Hematopoietic multipotent progenitor cell treated with erythropoietin and hydrocortisone succinate and interleukin-3 and kit ligand, for 6 days (in vitro differentiated cells): ENCODE measurements around the gene CD247.
A peak's percentile ranks its signal among the peaks of the same experiment; 100 is the strongest.

Experiments
- DNase-seq: peaks from one replicate; pipeline ENCODE4 v3.0.0-alpha.2; 2015

The CD247 gene

DNA sequence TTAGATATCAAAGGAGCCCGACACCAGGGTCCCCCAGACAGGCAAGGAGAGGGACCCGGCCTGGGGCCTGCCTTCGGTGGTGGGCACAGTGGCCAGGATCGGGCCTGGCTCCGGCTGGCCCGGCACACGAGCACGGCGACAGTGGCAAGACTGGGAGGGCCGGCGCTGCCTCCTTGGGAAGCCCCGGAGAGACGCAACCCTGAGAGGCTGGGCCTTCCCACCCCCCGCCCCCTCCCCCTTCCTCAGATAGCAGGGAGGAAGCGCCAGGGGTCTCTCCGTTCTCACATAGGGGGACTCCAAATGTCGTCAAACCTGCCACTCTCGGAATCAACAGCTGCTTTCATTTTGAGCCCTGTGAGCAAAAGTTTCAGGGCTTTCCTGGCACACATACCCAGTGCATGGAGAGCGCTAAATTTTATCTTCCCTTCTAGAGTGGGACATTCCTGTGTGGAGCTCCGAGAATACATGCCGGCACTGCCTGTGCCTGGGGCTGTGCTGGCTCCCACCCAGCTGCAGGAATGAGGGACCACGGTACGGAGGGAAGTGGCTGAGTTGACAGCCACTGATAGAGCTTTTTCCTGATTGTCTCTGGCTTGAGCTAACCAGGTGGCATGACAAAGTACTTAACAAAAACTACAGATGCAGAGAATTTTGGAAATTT, 62.4 kb downstream of the CD247 start:
- DNase-seq: peak; percentile 33

DNA sequence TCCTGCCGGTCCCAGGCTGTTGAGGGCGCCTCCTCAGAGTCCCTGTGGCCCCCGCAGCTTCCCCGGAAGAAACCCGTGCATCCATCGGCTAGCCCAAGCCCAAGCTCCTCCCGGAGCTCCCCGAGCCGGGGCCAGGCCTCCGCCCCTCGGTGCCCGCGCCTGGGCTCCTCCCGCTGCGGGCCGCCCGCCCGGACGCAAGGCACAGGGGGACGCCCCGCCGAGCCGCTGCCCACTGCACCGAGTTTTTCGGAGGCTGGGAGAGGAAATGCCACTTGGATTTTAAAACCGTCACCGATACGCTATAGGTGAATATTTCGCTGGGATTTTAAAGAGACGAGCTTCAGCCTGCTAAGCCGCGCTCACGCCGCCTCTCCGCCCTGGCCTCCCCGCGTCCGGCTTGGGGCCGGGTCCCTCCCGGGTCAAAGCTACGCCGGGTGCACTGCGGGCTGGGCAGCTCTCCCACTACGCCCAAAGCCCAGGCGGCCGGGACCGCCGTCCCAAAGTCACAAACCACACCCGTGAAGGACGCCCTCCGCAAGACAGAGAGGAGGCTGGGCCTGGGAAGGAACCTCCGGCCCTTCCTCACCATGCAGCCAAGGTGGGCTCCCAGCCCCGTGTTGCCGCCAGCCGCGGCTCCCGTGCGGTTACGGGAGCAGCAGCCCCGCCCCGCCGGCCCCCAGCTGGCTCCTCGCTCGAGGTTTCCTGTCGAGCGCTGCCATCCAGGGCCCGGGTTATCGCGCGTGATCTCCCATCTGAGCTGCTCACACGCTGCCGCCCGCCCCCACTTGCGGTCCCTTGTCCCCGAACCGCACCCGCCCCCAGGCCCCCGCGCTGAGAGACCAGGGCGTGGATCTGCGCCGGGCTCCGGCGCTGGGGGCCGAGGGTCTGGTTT, 63.2 kb downstream of the CD247 start:
- peak; percentile 89 for DNase-seq

DNA sequence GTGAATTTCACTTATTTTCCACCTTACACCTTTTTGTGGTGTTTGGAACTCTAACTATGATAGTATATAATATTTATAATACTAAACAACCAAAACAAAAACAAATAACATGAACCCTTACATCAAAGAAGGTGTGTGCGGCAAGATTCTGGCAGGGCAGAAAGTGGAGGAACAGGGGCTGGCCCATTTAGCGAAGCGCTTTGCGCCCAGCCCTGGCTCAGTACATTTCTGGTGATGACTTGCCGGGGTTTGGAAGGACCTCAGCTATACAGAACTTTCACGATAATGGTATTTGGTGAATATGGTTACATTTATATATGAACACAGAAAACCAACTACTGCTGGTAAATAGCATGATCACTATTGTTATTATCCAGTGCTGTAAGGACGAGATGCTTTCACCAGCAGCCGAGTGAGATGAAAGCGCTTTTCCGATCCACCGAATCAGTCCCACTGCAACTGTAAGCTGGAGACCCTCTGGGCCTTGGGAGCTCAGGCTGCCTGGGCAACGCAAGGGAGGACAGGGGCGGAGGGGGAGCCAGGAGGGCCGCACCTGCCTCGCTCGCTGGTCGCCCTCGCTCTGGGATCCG, 63.9 kb downstream of the CD247 start:
- no peak for DNase-seq

DNA sequence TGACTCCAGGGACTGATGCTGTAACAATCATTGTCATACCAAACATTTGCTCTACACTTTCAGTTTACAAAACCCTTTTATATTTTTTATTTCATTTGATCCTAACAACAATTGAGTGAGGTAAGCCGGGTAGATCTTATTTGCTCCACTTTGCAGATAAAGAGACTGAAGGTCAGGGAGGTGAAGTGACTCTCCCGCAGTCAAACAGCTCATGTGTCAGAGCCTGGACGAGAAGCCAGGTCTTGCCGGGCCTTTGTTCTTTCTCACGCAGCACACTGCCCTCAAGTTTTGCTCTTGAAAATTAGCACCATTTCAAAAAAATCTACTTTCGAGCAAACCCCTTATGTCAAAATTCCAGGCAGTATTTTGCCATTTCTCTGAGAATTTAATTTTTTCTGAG, 65.2 kb downstream of the CD247 start:
- DNase-seq: no peak

DNA sequence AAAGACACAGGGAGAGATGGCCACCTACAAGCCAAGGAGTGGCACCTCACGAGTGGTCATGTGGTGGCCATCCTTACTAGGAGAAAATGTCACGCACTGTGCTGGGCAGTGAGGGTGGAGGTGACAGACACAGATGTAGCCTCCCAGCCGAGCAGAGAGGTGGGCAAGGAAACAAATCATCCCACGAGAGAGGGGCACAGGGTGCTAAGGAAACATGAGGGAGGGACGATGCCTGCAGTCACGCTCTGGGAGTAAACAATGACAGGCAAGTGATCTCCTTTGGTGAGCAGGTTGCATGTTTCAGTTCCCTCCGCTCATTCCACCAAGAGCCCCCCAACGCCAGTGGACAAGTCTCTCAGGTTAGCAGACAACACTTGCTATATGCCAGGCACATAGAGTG, 65.8 kb downstream of the CD247 start:
- no peak for DNase-seq

DNA sequence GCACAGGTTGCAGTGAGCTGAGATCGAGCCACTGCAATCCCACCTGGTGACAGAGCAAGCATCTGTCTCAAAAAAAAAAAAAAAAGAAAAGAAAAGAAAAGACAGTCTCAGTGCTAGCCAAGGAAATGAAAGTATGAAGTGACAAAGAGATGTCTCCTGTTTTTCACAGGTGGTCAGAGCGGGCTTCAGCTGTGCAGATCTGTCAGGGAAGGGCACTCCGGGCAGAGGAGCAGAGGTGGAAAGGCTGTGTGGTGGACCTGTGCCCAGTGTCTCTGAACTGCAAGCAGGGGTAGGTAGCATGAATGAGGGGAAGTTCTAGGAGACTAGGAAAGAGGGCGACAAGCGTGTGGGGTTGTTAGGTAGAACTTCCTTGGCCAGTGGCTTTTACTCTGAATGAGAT, 67.5 kb downstream of the CD247 start:
- DNase-seq: no peak

DNA sequence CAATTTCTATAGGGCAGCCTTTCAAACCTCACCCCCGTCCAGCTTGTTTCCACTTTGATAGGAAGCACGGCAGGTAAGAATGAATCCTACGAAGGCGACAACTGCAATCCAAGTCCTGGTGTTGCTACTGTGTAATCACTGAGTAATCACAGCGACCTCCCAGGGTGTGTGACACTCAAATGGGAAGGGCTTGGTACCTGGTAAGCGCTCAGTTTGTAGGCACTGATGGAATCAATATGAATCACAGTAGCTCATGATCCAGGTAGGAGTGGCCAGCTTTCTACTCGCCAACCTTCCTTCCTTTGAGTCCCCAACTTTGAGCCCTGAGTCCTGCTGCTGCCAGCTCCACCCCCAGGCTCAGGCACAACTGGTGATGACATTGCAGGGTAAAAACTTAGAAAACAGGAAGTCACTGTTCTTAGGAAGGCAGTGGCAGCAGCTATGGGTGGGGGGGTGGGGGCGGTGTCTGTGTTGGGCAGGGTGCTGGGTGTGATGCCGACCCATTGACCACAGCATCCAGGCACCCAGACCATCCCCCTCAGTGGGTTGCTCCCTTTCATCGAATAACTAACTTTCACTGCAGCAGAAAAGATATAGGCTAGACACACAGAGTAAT, 70.7 kb downstream of the CD247 start:
- peak; percentile 73 for DNase-seq

DNA sequence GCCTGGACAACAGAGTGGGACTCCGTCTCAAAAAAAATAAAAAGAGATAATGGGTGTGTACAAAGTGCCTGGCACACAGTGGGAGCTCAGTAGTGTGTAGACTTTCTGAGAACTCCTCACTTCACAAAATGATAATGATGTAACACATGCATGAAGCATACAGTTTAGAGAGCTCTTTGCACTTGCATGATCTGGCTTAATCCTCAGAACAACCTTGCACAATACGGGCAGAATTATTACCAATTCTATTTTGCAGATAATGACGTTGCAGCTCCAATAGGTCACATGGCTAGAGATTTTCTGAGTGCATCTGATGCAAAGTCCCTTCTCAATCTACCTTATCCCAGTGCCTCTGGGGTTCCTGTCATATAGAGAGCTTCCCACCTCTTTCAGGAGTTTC, 71.4 kb downstream of the CD247 start:
- peak; percentile 33 for DNase-seq

DNA sequence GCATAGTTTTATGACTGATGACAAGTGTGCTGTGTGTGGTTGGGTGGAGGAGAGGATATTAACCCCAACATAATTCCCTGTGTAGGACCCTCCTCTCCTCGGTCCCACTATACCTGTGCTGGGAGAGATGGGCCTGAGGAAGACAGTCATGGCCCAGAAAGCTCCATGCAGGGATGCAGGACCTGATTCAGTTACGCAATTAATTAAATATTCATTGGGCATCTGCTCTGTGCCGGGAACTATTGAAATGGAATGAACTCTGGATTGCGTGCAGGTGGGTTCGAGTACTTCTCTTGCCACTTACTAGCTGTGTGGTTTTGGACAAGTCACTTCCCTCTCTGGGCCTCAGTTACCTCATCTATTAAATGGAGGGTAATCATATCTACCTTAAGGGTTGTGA, 74.6 kb downstream of the CD247 start:
- DNase-seq: no peak

DNA sequence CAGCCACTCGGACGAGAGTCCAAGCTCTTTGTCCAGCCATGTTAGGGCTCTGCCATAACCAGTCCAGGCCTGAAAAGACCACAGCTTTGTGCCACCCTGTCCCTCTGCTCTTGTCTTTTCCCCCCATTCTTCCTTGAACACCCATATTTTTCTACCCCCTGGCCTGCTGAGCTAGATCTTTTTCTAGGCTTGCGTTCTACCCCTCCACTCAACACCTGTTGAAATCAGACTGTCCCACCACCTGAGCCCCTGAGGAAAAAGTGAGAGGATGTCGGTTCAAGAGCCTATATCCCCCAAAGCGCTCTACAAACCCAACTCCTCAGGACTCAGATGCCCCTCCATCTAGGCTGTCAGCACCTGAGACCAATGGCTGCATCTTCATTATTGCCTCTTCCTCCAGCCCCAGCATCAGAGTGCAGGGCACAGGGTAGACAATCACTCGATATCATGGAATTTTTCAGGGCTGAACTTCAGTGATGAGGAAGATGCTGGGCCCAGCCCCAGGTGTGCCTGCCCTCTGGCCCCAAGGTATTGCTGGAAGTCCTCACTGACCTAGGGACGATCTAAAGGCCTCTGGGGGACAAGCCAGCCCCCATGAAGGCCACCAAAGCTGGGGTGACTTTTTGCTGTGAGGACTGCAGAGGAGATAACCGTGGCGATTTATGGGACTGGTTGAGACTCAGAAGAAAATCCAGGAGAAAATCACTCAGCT, 75.3 kb downstream of the CD247 start:
- no peak for DNase-seq

DNA sequence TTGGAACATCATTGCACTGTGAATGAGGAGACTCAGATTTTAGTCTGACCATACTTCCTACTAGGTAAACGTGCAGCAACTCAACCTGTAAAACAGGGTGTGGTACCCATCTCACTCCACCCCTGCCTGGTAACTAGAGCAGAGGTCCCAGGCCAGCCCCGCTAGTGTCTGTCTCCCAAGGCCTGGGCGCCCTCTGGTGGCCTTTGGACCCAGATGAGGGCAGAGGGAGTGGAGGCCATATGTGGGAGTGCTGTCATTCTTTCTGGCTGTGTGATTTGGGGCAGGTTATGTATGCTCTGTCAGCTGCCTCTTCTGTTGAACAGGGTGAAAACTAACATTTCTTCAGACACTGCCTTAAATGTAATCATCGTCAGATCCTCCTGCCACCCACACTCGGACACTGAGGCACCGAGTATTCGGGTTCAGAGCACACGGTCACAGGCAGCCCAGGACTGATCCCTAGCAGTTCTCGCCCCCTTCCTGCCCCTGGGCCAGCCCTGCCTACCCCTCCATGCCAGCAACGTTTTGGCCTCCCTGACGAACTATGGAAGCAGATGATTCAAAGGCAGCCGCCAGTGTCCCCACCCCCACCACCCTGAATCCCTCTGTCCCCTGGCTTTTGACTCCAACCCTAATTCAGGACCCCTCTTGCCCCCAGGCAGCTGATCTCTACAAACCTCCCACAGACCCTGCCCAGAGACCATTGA, 76.0 kb downstream of the CD247 start:
- DNase-seq: peak; percentile 96

DNA sequence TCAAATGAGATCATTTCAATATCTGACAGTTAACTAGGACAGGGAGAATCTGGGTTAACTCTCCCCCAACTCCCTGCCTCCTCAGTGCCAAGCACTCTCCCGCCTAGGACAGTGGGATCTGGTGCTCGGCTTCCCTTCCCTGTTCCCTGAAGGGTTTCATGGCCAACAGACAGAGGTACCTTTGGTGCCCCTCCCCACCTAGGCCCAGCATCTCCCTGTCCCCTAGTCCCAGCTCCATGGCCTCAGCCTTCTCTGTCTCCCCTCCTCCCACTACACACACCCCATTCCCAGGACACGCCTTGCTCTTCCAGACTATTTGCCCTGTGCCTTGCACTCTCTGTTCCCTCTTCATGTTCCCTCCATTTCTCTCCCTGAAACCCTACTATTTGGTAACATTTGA, 77.1 kb downstream of the CD247 start:
- no peak for DNase-seq

DNA sequence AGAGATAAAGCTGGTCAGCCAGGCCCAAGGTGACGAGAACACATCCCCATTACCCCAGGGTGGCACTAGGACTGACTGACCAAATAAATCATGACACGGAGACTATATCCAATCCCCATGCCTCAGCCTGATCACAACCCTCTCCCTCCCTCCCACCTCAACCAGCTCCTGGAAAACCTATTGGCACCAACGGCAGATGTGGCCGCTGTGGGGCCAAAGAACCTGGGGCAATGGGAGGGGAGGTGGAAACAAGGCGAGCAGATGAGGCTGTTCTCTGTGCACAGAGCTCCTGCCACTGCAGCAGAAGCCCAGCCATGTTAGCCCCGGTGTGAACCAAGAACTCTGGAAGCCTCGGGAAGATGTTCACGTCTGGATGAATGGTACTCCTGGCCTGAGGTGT, 77.6 kb downstream of the CD247 start:
- DNase-seq: no peak

DNA sequence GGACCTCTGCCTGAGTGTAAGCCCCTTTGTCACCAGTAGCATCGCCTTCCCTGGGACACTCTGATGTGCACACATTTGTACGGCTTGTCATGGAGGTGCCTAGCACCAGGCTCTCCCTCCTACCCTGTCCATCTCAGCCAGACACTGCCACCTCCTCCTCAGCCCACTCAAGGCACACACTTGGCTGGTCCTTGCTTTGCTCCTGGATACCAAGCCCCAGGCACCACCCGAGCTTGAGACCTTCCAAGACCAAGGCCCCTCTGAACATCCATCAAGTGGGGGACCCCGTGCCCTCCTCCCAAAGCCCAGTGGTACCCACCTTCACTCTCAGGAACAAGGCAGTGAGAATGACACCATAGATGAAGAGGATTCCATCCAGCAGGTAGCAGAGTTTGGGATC, 78.0 kb downstream of the CD247 start:
- DNase-seq: no peak

DNA sequence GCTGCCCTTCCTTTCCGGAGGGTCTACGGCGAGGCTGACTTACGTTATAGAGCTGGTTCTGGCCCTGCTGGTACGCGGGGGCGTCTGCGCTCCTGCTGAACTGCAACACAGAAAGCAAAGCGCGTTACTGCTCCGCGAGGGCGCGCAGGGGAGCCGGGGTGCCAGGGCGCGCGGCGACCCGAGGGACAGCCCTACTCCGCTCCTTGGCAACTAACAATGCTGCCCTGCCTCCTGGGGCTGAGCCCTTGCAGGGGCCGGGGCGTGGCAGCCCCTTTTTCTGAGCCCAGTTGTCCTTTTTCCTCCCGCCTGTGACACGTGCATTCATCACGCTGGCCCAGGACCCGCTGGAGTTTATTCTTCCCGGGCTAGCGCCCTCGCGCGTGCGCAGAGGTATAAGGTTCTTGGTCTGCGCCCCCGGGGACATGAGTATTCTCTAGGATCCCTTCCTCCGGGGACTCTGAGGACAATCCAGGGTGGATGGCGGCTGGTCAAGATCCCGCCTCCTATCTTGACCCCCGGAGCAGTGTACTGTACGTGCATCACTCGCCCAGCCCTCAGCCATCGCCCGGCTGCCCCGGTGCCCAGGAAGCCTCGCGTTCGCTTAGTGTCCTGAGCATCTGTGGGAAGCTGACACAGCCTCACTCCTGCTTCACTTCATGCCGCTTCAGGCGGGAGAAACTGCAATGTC, 78.9 kb downstream of the CD247 start:
- peak; percentile 77 for DNase-seq

DNA sequence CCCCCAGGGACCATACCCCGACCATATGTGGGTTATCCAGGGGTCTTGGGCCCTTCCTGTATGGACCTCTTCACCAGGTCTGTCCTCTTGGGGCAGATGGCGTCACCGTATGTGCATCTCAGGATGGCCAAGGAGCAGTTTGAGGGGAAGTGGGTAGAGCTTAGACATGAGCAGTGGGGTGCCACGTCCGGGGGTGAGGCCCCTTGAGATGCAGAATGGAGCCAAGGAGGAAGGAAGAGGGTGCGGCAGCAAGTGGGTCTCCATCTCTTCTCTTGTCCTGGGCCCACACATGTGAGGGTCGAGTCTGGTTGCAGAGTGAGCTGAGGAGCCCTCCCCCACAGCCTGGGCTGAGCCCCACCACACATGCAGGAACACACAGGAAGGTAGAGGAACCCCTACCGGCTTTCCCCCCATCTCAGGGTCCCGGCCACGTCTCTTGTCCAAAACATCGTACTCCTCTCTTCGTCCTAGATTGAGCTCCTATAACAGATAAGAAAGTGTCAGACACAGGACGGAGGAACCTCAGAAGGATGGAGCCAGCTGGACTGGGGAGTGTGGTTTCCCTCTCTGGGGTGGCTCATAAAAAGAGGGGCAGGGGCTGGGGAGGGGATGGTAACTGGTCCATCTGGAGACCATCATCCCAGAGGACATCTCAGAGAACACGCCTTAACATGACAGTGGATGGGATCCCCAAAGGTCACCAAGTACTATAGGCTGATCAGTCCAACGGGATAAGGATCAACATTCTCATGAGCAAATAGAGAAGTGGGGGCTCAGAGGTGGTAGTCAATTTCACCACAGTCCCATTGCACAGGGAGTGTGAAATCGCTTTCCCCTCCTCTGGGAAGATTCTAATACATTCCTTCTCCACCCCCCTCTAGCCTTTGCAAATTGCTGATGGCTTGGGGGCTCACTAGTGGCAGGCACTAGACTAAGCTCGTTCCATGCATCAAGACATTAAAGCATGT, 79.9 kb downstream of the CD247 start:
- no peak for DNase-seq

DNA sequence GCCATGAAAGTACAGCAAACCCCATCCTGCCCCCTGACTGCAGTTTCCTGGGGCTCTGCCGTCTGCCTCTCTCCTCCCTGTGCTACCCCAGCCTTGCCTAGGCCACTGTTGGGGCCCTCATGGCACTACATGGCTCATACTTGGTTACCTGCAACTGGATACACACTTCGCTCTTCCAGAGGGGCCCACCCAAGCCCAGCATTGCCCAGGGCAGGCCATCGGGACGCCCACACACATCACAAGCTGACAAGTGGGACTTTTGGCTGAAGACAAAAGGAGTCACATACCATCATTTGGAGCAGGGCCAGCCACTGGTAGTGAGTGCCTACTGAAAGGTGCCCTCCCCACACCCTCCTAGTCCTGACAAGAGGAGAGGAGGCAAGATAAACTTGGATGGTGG, 82.8 kb downstream of the CD247 start:
- no peak for DNase-seq

DNA sequence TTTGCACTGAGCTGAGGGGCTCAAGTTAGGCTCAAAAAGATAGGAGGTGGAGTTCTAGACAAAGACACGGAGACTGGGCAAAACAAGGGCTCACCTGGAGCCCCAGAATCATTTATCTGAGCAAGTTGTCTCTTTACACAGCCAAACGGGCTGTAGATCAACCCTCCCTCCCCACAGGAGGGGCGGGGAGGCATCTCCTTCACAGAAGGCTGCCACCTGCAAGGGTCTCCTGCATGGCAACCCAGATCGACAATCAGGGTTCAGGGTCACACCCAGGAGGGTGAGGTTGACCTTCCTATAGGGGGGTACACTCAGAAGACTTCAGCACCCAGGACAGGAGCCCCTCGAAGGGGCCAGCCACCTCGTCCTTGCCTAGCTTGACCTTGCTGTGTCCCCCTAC, 84.0 kb downstream of the CD247 start:
- DNase-seq: no peak

DNA sequence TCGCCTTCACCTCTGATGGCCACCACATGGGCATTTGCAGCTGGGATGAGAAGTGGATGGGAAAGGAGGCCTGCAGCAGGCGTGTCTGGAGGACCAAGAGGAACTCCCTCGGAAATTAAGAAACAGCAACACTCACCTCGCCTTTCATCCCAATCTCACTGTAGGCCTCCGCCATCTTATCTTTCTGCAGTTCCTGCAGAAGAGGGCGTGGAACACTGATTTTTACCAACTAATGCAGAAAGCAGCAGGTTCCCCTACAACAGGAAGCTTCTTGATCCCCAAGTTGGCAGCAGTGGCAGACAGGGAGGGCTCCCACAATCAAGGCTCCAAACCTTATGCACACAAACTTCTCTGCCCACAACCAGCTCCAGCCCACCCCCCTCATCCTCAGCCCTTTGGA, 84.4 kb downstream of the CD247 start:
- DNase-seq: no peak

DNA sequence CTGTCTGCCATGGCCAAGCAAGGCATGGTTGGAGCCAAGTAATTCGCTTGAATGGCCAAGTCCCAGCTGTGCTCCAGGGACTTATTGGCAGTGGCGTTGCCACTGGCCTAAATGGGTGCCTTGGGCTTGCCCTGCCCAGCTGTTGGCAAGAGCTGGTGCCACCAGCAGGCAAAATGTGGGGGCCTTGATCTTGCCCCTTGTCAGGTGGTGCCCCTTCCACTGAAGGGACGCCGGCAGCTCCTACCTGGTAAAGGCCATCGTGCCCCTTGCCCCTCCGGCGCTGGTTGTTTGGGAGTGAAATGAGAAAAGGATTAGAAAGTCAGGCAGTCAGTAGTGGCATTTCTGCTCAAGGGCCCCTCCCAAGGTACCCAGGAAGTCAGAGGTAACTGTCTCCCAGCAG, 85.5 kb downstream of the CD247 start:
- no peak for DNase-seq
